ENCODE measurements around the gene NUDT16.

DNA sequence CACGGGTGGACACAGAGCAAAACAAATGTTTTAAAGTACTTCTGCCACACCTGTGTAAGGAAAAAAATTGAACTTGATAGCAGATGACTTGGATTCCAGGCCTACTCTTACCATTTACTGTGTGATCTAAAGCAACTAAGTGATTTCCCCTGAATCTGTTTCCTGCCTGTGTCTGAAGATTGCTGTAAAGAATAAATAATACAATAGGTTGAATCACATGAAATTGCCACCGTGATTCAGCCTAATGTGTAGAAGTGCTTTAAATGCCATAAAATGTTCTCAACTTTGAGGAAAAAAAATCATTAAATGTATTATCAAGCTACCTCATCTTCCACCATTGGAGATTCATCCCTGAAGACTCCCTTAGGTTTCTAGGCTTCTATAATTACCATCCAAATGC, 27.6 kb upstream of the NUDT16 start:
- TF ChIP-seq, protein P1, sequence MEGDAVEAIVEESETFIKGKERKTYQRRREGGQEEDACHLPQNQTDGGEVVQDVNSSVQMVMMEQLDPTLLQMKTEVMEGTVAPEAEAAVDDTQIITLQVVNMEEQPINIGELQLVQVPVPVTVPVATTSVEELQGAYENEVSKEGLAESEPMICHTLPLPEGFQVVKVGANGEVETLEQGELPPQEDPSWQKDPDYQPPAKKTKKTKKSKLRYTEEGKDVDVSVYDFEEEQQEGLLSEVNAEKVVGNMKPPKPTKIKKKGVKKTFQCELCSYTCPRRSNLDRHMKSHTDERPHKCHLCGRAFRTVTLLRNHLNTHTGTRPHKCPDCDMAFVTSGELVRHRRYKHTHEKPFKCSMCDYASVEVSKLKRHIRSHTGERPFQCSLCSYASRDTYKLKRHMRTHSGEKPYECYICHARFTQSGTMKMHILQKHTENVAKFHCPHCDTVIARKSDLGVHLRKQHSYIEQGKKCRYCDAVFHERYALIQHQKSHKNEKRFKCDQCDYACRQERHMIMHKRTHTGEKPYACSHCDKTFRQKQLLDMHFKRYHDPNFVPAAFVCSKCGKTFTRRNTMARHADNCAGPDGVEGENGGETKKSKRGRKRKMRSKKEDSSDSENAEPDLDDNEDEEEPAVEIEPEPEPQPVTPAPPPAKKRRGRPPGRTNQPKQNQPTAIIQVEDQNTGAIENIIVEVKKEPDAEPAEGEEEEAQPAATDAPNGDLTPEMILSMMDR (conservative IDR thresholded peaks at IDR 0.05) = no peak
- no peak for TF ChIP-seq EZH2 (IDR thresholded peaks at IDR 0.05; ENCODE audit: low read depth)

All from PC-9 (cell line).